ENCODE measurements around the gene HIPK2. TPM values are rescaled to one million over a fixed set of nuclear protein-coding genes. Genes with fewer than 3 reads are reported as not detected.
A peak's percentile ranks its signal among the peaks of the same experiment; 100 is the strongest.

Gene HIPK2
- total RNA-seq, 2 experiments from 2014 or later, result 22.5 to 27.5 TPM

GRCh38 chr7:139687980-139688632 lies 89.7 kb downstream of the HIPK2 start:
- DNase-seq, result no peak
- H3K4me3 Mint-ChIP-seq, result no peak overlapping the region
- no peak overlapping the region for H3K27ac Mint-ChIP-seq
- peaks cover 11% of the 10 kb centered on the region for H3K4me1 Mint-ChIP-seq
- H3K9me3 Mint-ChIP-seq, result peaks cover 19% of the 10 kb centered on the region
- H3K27me3 Mint-ChIP-seq, result no peaks in the 10 kb centered on the region
- ChIA-PET POLR2A (no interaction called here), CTCF (interaction anchor here (0.5 to 1.4 kb wide), 4 partner anchors 17 to 33 kb away, joined by 3 to 6 read pairs (median 4); no protein-coding TSS in a partner anchor)
- peaks cover 47% of the 10 kb centered on the region for H3K36me3 Mint-ChIP-seq (ENCODE audit: low read depth)

GRCh38 chr7:139687211-139687954 lies 90.4 kb downstream of the HIPK2 start:
- H3K27me3 Mint-ChIP-seq, result no peaks in the 10 kb centered on the region
- no peak for DNase-seq
- H3K4me3 Mint-ChIP-seq, result no peak overlapping the region
- H3K9me3 Mint-ChIP-seq, result peaks cover 19% of the 10 kb centered on the region
- POLR2A ChIA-PET, result no interaction called here
- H3K27ac Mint-ChIP-seq, result no peak overlapping the region
- peaks cover 47% of the 10 kb centered on the region for H3K36me3 Mint-ChIP-seq (ENCODE audit: low read depth)
- peaks cover 19% of the 10 kb centered on the region for H3K4me1 Mint-ChIP-seq
- CTCF ChIA-PET, result interaction anchor here (0.5 to 1.2 kb wide), 3 partner anchors 17 to 32 kb away, joined by 3 to 6 read pairs (median 3); no protein-coding TSS in a partner anchor

GRCh38 chr7:139683137-139683921 lies 94.5 kb downstream of the HIPK2 start:
- Mint-ChIP-seq H3K4me3 (no peak overlapping the region), H3K36me3 (ENCODE audit: low read depth) (peaks cover 39% of the 10 kb centered on the region), H3K27me3 (no peaks in the 10 kb centered on the region), H3K4me1 (peaks cover 44% of the 10 kb centered on the region), H3K9me3 (peaks cover 19% of the 10 kb centered on the region), H3K27ac (peak overlapping the region; percentile 78)
- POLR2A ChIA-PET, result no interaction called here
- no peak for DNase-seq
- CTCF ChIA-PET, result interaction anchor here (0.6 to 1.2 kb wide), 5 partner anchors 37 to 303 kb away, joined by 3 to 4 read pairs (median 3); no protein-coding TSS in a partner anchor

- no peak overlapping the region for H3K4me3 Mint-ChIP-seq
- CTCF ChIA-PET, result interaction anchor here (2.0 kb wide), 1 partner anchor 10 kb away, joined by 4 read pairs; no protein-coding TSS in a partner anchor
- peaks cover 46% of the 10 kb centered on the region for H3K4me1 Mint-ChIP-seq
- peaks cover 15% of the 10 kb centered on the region for H3K9me3 Mint-ChIP-seq
- no peaks in the 10 kb centered on the region for H3K27me3 Mint-ChIP-seq
- peak overlapping the region; percentile 78 for H3K27ac Mint-ChIP-seq
- DNase-seq, result peak; percentile 27
- peaks cover 33% of the 10 kb centered on the region for H3K36me3 Mint-ChIP-seq (ENCODE audit: low read depth)
- POLR2A ChIA-PET, result interaction anchor here (1.0 kb wide), 1 partner anchor 677 kb away, joined by 4 read pairs; no protein-coding TSS in a partner anchor
These were observed 95.4 kb downstream of the HIPK2 start for GRCh38 chr7:139682136-139683013.

- Mint-ChIP-seq H3K4me3 (no peak overlapping the region), H3K36me3 (ENCODE audit: low read depth) (peaks cover 32% of the 10 kb centered on the region), H3K27ac (peak overlapping the region; percentile 78), H3K27me3 (no peaks in the 10 kb centered on the region), H3K9me3 (peaks cover 14% of the 10 kb centered on the region), H3K4me1 (peaks cover 46% of the 10 kb centered on the region)
- CTCF ChIA-PET, result interaction anchor here (2.0 kb wide), 1 partner anchor 11 kb away, joined by 4 read pairs; no protein-coding TSS in a partner anchor
- POLR2A ChIA-PET, result interaction anchor here (1.0 kb wide), 1 partner anchor 677 kb away, joined by 4 read pairs; no protein-coding TSS in a partner anchor
- DNase-seq, result no peak
These were observed 96.0 kb downstream of the HIPK2 start for GRCh38 chr7:139681812-139682135.

GRCh38 chr7:139681463-139681755 lies 96.4 kb downstream of the HIPK2 start:
- Mint-ChIP-seq H3K9me3 (peaks cover 10% of the 10 kb centered on the region), H3K27ac (peak overlapping the region; percentile 78), H3K4me1 (peaks cover 47% of the 10 kb centered on the region), H3K27me3 (no peaks in the 10 kb centered on the region), H3K4me3 (no peak overlapping the region), H3K36me3 (ENCODE audit: low read depth) (peaks cover 28% of the 10 kb centered on the region)
- ChIA-PET POLR2A (interaction anchor here (1.0 kb wide), 1 partner anchor 678 kb away, joined by 4 read pairs; no protein-coding TSS in a partner anchor), CTCF (interaction anchor here (1.2 to 2.0 kb wide), 2 partner anchors 11 to 17 kb away, joined by 4 read pairs; no protein-coding TSS in a partner anchor)
- DNase-seq, result no peak

DNA sequence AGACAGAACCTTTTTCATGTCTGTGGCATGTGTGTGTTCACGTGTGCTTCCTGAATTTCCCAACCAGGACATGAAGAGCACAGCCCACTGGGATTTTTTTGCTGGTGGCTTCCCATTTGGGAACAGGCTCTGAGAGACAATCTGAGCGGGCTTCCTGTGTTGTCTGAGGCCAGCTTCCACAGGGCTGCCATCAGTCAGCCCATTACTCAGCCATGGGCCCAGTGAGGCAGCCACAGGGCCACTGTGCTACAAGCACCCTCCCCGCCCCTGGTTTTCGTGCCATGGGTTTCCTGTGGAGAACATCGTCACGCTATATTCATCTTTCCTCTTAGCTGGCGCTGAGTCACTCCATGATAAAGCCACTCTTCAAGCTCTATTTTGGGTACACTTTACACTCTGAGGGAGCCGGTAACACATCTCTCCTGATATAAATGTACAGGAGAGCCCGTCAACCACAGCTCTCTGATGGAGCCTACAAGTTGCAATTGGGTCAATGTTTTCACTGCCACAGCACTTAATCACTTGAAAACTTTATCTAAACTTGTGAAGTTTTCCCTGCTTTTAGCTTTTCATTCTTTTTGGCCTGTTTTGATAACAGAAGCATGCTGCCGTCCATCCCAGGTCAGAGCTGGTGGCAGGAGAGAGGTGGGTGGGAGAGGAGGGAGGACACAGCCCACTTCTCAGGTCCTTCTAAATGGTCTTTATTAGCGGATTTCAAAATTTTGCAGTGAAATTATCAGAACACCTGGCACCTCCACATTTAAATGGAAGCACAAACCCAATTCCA lies 96.9 kb downstream of the HIPK2 start:
- H3K9me3 Mint-ChIP-seq, result peaks cover 6% of the 10 kb centered on the region
- no peaks in the 10 kb centered on the region for H3K27me3 Mint-ChIP-seq
- peak overlapping the region; percentile 78 for H3K27ac Mint-ChIP-seq
- CTCF ChIA-PET, result interaction anchor here (0.8 to 2.0 kb wide), 3 partner anchors 12 to 35 kb away, joined by 3 to 4 read pairs (median 4); no protein-coding TSS in a partner anchor
- H3K36me3 Mint-ChIP-seq (ENCODE audit: low read depth), result peaks cover 26% of the 10 kb centered on the region
- H3K4me3 Mint-ChIP-seq, result peak overlapping the region; percentile 30
- peaks cover 53% of the 10 kb centered on the region for H3K4me1 Mint-ChIP-seq
- POLR2A ChIA-PET, result no interaction called here
- DNase-seq, result peak; percentile 73

DNA sequence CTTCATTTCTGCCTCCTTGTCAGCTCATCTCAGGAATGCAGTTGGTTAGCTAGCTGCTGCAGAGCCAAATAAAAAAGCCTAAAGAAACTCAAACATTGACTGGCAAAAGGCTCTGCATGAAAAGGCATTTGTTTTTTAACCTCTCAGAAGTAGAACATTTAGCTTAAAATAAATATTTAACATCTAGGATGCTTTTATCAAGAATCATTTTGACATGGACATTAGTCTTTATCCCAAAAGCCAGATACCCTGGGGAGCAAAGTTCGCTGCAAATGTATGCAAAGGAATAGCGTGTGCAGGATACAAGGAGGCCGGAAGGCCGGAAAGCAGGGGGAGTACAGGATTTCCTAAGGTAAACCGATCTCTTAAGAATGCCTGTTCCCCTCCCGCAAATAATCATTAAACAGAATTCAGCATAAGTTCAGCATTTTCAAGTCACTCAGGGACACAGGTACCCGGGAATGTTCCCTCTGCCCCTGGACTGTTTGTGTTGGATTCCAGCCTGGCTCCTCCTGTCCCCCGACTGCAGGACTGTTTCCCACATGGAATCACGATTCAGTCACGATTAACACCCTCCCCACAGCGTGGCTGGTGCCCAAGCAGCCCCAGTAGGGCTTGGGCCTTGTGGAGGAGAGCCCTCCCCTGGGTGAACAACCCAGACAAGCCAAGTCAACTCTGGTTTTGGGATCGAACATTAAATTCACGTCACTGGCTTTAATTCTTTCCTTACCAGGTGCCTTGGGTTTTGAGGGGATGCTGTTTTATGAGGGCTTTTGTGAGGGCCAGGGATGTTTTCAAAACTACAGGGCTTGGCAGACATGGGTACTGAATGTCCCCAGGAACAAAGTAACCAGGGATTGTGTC lies 97.8 kb downstream of the HIPK2 start:
- no peak overlapping the region for H3K4me3 Mint-ChIP-seq
- ChIA-PET CTCF (interaction anchor here (0.8 to 2.0 kb wide), 3 partner anchors 13 to 34 kb away, joined by 3 to 4 read pairs (median 4); no protein-coding TSS in a partner anchor), POLR2A (no interaction called here)
- H3K27ac Mint-ChIP-seq, result peak overlapping the region; percentile 78
- no peak for DNase-seq
- no peaks in the 10 kb centered on the region for H3K27me3 Mint-ChIP-seq
- peaks cover 23% of the 10 kb centered on the region for H3K36me3 Mint-ChIP-seq (ENCODE audit: low read depth)
- H3K9me3 Mint-ChIP-seq, result peaks cover 2% of the 10 kb centered on the region
- H3K4me1 Mint-ChIP-seq, result peaks cover 62% of the 10 kb centered on the region

DNA sequence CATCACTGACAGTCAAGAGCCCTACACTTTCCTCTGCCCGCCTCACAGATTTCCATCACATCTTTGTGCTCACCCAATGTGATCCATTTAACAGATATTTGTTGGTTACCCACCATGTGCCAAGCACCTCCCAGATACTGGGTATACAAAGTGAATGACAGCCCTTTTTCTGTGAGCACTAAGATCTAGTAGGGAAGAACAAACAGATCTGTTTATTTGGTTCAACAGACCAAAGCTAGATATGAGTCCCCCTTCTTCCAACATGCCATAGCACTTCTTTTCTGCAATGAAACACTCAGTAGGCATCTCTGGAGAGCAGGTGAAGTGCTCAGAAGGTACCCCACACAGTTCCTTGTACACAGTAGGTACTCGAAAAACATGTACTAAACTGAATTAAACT lies 101.4 kb downstream of the HIPK2 start:
- H3K36me3 Mint-ChIP-seq (ENCODE audit: low read depth), result peaks cover 21% of the 10 kb centered on the region
- POLR2A ChIA-PET, result no interaction called here

DNA sequence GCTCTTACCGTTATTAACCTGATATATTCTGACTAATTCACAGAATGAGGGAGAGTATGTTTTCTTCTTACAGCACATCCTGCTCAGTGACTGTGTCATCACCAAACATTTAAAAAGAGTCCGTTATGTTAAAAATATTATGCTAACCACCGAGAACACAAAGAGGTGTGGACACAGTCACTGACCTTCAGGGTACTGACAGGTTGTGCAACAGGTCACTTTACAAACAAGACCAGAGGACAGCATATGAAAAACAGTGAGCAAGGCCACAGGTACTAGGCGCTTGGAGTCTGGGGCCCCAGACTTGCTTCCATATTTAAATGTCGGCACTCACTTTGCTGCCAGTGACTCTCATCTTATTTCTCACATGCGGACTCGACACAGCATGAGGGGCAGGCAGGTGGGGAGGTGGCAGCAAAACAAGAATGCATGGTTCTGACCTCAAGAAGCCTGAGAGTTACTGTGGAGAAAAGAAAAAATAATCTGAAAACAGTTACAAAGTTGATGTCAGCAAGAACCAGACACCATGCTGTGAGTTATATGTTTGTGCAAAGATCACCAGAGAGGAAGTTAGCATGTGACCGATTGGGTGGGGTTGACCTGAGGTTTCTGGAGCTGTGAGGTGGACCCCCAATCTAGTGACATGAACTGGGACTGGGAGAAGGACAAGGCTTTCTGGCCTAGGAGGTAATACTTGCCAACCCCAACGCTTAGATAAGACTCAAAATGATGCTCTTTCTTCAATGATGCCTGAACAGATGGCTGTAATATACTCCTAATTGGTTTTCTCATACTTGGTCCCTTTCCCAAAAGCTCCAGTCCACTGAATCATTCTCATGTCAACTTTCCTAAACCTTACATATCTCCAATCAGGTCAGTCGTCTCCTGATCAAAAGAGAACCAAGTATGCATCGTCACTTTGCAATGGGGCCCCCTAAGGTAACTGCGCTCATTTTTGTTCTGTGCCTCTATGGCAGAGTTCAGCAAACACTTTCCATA lies 102.4 kb downstream of the HIPK2 start:
- Mint-ChIP-seq H3K4me3 (no peak overlapping the region), H3K9me3 (no peaks in the 10 kb centered on the region), H3K27ac (peak overlapping the region; percentile 4), H3K4me1 (peaks cover 37% of the 10 kb centered on the region), H3K36me3 (ENCODE audit: low read depth) (peaks cover 18% of the 10 kb centered on the region), H3K27me3 (no peaks in the 10 kb centered on the region)
- DNase-seq, result no peak
- ChIA-PET POLR2A (no interaction called here), CTCF (interaction anchor here (0.9 kb wide), 1 partner anchor 13 kb away, joined by 3 read pairs; no protein-coding TSS in a partner anchor)

More for the DNA sequence above, 101.4 kb downstream of the HIPK2 start:
- no peaks in the 10 kb centered on the region for H3K27me3 Mint-ChIP-seq
- H3K4me1 Mint-ChIP-seq, result peaks cover 46% of the 10 kb centered on the region
- CTCF ChIA-PET, result no interaction called here
- no peak overlapping the region for H3K27ac Mint-ChIP-seq
- no peak for DNase-seq
- no peak overlapping the region for H3K4me3 Mint-ChIP-seq
- H3K9me3 Mint-ChIP-seq, result no peaks in the 10 kb centered on the region

Data from activated CD4-positive, alpha-beta T cell treated with anti-CD3 and anti-CD28 coated beads, Interleukin-2, amount 10 ng/mL, durations not matched to agents 7 days and 5 days (primary cell).